Activated CD4-positive, CD25-positive, alpha-beta regulatory T cell treated with anti-CD3 and anti-CD28 coated beads, Interleukin-2, amount 50 U/mL, for 72 hours (primary cell): ENCODE data around the gene RIPOR3.
"Not testable (repeated sequence)": the region's sequence is repeated elsewhere in the genome, so short reads cannot be mapped to it uniquely, and the experiment has no call there.

ENCODE experiments used
- DNase-seq: peaks from one replicate; pipeline ENCODE4 v3.0.0; 2021

RIPOR3 gene

GRCh38 chr20:50676858-50677257, 14.5 kb downstream of the RIPOR3 start:
- DNase-seq, result no peak

GRCh38 chr20:50676377-50676731, 15.0 kb downstream of the RIPOR3 start:
- DNase-seq, result not testable (repeated sequence)

GRCh38 chr20:50675671-50676376, 15.5 kb downstream of the RIPOR3 start:
- DNase-seq, result no peak

GRCh38 chr20:50674138-50674825, 17.1 kb downstream of the RIPOR3 start:
- DNase-seq, result no peak

GRCh38 chr20:50673466-50674137, 17.7 kb downstream of the RIPOR3 start:
- DNase-seq, result no peak

GRCh38 chr20:50673146-50673465, 18.2 kb downstream of the RIPOR3 start:
- DNase-seq, result no peak

GRCh38 chr20:50672400-50673145, 18.8 kb downstream of the RIPOR3 start:
- no peak for DNase-seq

- DNase-seq, result no peak
Observed at GRCh38 chr20:50671626-50672025, 19.7 kb downstream of the RIPOR3 start.

GRCh38 chr20:50671010-50671409, 20.3 kb downstream of the RIPOR3 start:
- not testable (repeated sequence) for DNase-seq

- no peak for DNase-seq
Observed at GRCh38 chr20:50670126-50670862, 21.0 kb downstream of the RIPOR3 start.

- no peak for DNase-seq
Observed at GRCh38 chr20:50668798-50669197, 22.5 kb downstream of the RIPOR3 start.

GRCh38 chr20:50668326-50668725, 23.0 kb downstream of the RIPOR3 start:
- no peak for DNase-seq

GRCh38 chr20:50666709-50667298, 24.5 kb downstream of the RIPOR3 start:
- no peak for DNase-seq

- no peak for DNase-seq
Observed at GRCh38 chr20:50664254-50664653, 27.1 kb downstream of the RIPOR3 start.

- DNase-seq, result no peak
Observed at GRCh38 chr20:50663095-50663821, 28.1 kb downstream of the RIPOR3 start.

- DNase-seq, result no peak
Observed at GRCh38 chr20:50659975-50660670, 31.2 kb downstream of the RIPOR3 start.

GRCh38 chr20:50658804-50659380, 32.5 kb downstream of the RIPOR3 start:
- no peak for DNase-seq

GRCh38 chr20:50655311-50655880, 35.9 kb downstream of the RIPOR3 start:
- no peak for DNase-seq

- no peak for DNase-seq
Observed at GRCh38 chr20:50654904-50655303, 36.4 kb downstream of the RIPOR3 start.

- DNase-seq, result no peak
Observed at GRCh38 chr20:50652702-50653294, 38.5 kb downstream of the RIPOR3 start.
